Measurements from ENCODE around the gene NAA80.

The NAA80 gene

DNA sequence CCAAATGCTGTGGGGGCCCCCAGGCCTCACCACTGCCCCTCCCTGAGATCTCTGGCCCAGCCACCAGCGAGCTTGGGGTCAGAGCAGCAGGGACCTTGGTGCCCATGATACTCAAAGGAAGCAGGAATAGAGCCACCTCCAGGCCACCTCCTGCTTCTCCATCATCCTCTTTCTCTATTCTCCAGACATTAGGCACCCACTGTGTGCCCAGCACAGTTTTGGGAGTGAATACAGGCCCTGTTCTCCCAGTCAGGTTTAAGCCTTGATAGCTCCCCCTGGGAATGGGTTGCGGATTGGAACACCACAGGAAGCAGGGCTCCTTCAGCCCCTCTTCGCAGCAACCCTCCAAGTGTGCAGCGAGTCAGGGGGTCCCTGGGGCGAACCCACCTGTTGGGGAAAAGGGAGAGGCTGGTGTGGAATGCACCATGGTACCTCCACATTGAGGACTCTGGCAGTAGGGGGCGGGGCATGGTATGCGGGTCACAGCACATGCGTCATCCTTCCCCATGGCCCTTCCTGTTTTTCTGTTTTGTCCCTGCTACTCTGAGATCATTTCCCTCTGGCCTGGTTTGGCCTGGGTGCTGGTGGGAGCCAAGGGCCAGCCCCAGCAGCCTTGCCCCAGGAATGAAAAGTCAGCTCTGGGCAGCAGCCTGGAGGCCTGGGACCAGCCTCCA lies 44.5 kb downstream of the NAA80 start:
- no peak for DNase-seq

DNA sequence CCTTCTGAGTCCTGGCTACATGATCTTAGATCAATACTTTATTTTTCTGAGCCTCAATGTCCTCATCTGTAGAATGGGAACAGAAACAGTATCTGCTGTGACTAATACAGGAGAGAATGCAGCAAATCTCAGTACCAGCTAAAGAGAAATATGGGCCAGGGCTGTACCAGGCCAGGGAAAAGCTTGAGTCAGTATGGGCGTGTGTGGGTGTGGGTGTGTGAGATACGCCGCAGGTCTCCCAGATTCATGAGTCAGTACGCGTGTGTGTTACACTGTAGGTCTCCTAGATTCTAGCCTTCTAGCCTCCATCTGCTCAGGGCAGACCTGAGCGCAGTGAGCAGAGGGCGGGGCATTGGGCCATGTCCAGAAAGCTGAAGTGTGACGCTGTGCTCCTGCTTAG lies 48.0 kb downstream of the NAA80 start:
- DNase-seq = no peak

DNA sequence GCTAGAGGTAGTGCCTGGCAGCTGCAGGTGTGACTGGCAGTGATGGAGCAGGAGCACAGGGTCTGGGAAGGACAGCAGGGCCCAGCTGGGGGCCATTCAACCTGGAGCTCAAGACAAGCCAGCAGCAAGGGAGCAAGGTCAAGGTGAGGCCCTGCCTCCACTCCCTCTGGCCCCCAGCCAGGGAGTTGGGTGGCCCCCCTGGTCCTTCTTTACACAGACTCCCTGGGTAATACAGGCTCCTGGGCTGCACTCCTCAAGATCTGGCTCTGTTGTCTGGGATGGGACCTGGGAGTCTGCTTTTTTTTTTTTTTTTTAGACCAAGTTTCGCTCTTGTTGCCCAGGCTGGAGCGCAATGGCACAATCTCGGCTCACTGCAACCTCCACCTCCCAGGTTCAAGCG lies 48.7 kb downstream of the NAA80 start:
- no peak for DNase-seq

DNA sequence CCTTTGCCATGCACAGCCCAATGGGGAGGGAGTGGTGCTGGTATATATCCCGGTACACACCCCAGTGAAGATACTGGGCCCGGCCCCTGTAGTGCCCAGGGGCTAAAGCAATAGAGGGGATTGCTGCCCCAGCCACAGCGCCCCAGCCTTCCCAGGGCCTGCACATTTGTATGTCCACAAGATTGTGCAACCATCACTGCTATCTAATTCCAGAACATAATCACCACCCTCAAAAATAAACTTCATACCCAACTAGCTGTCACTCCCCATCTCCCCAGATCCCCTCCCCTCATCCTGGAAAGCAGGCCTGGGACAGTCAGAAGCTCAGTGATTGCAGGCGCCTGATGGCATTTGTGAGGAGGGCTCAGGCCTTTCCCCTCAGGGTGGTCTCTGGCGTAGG lies 49.7 kb downstream of the NAA80 start:
- DNase-seq = no peak

DNA sequence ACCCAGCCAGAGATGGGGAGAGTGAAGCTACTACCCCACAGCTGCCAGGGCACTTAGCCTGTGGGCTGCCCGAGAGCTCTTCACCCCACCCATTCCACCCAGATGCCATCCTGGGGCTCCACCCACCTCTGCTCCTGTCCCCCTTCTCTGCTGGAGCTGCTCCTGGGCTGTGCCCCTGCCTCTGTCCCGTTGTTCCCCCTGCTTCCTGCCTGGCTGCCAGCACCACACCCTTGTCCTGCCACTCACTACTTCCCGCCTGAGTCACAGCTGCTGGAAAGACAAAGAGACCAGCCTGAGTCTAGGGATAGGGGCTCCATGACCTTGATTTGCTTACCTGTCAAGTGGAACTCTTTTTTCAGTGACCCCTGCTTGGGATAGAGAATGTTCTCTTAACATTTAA lies 50.8 kb downstream of the NAA80 start:
- no peak for DNase-seq

DNA sequence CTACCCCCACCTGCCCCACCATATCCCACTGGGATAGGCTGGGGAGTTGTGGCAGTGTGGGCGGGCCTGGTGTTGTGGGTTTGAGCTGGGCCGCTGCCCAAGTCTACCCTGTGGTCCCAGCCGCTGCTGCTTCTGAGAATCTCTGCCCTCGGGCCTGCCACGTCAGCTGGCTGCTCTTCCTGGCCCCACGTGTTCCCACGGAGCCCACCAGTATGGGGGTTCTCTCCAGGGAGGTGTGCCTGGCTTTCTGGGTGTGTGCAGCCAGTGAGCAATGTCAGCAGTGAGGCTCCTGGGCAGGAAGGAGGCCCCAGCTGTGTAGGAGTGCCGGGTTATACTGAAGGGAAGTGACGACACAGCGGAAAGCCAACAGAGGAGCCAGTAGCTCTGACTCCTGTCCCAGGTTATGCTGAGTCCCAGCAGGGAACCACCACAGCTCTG lies 52.7 kb downstream of the NAA80 start:
- DNase-seq = no peak
